ENCODE results near the gene SASH1. TPM values are rescaled to one million over a fixed set of nuclear protein-coding genes. Genes with fewer than 3 reads are reported as not detected.

SASH1 gene
- total and polyA plus RNA-seq, 2 experiments from 2014 or later, result 7.5 to 7.8 TPM

DNA sequence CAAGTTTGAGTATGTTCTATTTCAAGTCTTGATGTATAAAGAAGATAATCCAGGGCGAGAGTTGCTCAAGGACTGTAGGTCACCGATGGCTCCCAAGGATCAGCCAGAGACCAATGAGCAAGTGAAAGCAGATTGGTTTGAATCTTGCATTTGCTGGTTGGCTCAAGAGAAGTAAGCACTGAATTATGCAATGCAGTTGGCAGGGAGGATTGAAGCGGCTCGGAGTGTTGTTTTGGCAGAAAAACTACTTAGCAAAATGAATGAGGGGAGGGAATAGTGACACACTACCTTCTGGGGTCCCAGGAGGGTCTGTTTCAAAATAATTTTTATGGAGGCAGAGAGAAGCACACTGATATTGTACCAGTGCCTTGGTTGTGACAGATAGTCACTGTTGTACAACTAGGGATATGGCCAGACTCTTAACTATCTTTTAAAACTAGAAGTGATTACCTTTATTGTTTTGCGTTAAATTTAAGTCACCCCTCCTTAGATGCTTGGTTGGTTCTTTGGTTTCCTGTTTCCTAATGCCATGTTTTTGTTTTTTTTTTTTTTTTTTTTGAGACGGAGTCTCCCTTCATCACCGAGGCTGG lies 15.7 kb downstream of the SASH1 start:
- Histone ChIP-seq H2AFZ (no peak overlapping the region), H3K9me3 (ENCODE audit: low read depth) (no peaks in the 10 kb centered on the region), H3K4me3 (no peak overlapping the region), H3K79me2 (peaks cover 8% of the 10 kb centered on the region), H4K20me1 (ENCODE audit: insufficient read depth, poor library complexity, severe bottlenecking) (no peaks in the 10 kb centered on the region), H3K36me3 (replicated peaks; ENCODE audit: insufficient read depth, low read depth) (no peaks in the 10 kb centered on the region), H3K4me2 (no peak overlapping the region), H3K27me3 (no peaks in the 10 kb centered on the region), H3K4me1 (ENCODE audit: insufficient read depth) (no peaks in the 10 kb centered on the region), H3K9me2 (replicated peaks; ENCODE audit: insufficient read depth) (no peaks in the 10 kb centered on the region), H3K27ac (no peak overlapping the region)
- no peak for TF ChIP-seq EZH2 (IDR thresholded peaks at IDR 0.05; ENCODE audit: borderline replicate concordance)
- TF ChIP-seq, protein P1, sequence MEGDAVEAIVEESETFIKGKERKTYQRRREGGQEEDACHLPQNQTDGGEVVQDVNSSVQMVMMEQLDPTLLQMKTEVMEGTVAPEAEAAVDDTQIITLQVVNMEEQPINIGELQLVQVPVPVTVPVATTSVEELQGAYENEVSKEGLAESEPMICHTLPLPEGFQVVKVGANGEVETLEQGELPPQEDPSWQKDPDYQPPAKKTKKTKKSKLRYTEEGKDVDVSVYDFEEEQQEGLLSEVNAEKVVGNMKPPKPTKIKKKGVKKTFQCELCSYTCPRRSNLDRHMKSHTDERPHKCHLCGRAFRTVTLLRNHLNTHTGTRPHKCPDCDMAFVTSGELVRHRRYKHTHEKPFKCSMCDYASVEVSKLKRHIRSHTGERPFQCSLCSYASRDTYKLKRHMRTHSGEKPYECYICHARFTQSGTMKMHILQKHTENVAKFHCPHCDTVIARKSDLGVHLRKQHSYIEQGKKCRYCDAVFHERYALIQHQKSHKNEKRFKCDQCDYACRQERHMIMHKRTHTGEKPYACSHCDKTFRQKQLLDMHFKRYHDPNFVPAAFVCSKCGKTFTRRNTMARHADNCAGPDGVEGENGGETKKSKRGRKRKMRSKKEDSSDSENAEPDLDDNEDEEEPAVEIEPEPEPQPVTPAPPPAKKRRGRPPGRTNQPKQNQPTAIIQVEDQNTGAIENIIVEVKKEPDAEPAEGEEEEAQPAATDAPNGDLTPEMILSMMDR (IDR thresholded peaks at IDR 0.05; ENCODE audit: poor library complexity), result no peak
- TF ChIP-seq EZH2phosphoT487 (IDR thresholded peaks at IDR 0.05; ENCODE audit: low read depth, severe bottlenecking, unreplicated experiment), result no peak
- no peak for DNase-seq (ENCODE audit: low spot score)
- WGBS (ENCODE audit: low lambda C conversion rate, missing lambda C conversion rate), result 66% methylated on average over 5 of the region's 7 CpGs

DNA sequence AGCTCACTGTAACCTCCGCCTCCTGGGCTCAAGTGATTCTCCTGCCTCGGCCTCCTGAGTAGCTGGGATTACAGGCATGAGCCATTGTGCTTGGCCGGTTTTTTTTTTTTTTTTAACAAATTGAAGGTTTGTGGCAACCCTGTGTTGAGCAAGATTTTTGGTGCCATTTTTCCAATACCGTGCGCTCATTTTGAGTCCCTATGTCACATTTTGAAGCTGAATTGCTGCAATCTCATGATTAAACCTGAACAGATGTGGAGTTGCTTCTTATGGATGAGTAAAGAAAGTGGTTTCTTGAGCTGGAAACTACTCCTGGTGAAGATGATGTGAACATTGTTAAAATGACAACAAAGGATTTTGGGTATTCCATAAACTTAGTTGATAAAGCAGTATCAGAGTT lies 16.6 kb downstream of the SASH1 start:
- Histone ChIP-seq H3K4me1 (ENCODE audit: insufficient read depth) (no peaks in the 10 kb centered on the region), H3K9me3 (ENCODE audit: low read depth) (no peaks in the 10 kb centered on the region), H2AFZ (no peak overlapping the region), H3K27ac (no peak overlapping the region), H3K79me2 (peaks cover 3% of the 10 kb centered on the region), H3K36me3 (replicated peaks; ENCODE audit: insufficient read depth, low read depth) (no peaks in the 10 kb centered on the region), H4K20me1 (ENCODE audit: insufficient read depth, poor library complexity, severe bottlenecking) (no peaks in the 10 kb centered on the region), H3K27me3 (no peaks in the 10 kb centered on the region), H3K4me2 (no peak overlapping the region), H3K9me2 (replicated peaks; ENCODE audit: insufficient read depth) (no peaks in the 10 kb centered on the region), H3K4me3 (no peak overlapping the region)
- DNase-seq (ENCODE audit: low spot score), result no peak
- WGBS (ENCODE audit: low lambda C conversion rate, missing lambda C conversion rate), result 97% methylated on average over 5 of the region's 5 CpGs
- TF ChIP-seq, protein P1 (IDR thresholded peaks at IDR 0.05; ENCODE audit: poor library complexity), result no peak

DNA sequence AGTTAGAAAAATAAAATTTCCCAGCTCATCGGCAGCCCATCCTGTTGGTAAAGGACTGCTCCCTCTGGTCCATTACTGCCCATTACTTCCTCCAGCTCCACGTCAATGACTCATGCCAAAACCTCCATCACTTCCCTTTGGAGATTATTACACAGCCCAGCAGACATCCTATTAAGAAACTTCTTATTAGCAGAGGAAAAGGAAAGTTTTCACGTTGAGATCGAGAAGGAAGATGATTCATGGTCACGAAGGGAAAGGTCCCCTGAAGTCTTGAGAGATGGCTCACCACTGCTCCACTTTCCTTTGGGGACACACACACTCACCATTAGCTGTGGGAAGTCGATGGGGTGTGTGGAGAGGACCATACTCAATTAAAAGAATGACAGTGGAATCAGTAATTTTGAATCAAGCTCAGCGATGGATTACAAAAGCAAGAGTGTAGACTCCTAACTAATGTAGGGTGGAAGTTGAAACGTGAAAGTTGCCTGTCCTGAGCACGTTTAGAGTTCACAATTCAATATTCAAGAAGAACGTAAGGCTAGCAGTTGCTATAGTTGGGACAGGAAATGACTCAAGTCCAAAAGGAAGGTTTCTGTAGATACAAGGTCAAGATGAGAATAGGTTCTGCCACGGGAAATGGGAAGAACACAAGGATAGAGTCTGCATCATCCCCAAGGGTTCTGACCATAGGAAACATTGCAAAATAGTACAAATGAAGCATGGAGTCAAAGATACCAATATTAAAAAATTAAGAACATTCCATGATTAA lies 21.6 kb downstream of the SASH1 start:
- no peak overlapping the region for H3K4me2 ChIP-seq
- no peaks in the 10 kb centered on the region for H3K27me3 ChIP-seq
- TF ChIP-seq, protein P1 (IDR thresholded peaks at IDR 0.05; ENCODE audit: poor library complexity), result no peak
- TF ChIP-seq EZH2 (IDR thresholded peaks at IDR 0.05; ENCODE audit: borderline replicate concordance) (no peak), EZH2phosphoT487 (IDR thresholded peaks at IDR 0.05; ENCODE audit: low read depth, severe bottlenecking, unreplicated experiment) (no peak)
- no peaks in the 10 kb centered on the region for H3K79me2 ChIP-seq
- no peak overlapping the region for H2AFZ ChIP-seq
- no peaks in the 10 kb centered on the region for H3K36me3 ChIP-seq (replicated peaks; ENCODE audit: insufficient read depth, low read depth)
- no peaks in the 10 kb centered on the region for H3K9me2 ChIP-seq (replicated peaks; ENCODE audit: insufficient read depth)
- H3K4me1 ChIP-seq (ENCODE audit: insufficient read depth), result no peaks in the 10 kb centered on the region
- no peak for DNase-seq (ENCODE audit: low spot score)
- no peak overlapping the region for H3K4me3 ChIP-seq
- no peaks in the 10 kb centered on the region for H4K20me1 ChIP-seq (ENCODE audit: insufficient read depth, poor library complexity, severe bottlenecking)
- 95% methylated on average over 11 of the region's 11 CpGs for WGBS (ENCODE audit: low lambda C conversion rate, missing lambda C conversion rate)
- H3K27ac ChIP-seq, result no peak overlapping the region
- H3K9me3 ChIP-seq (ENCODE audit: low read depth), result no peaks in the 10 kb centered on the region
